PC-9 (cell line): Measurements from ENCODE around the gene RUNDC3A.

Experiments used
- CTCF ChIP-seq: fragments of 200-600 bp; sonication (generic); conservative IDR thresholded peaks from 2 replicates; pipeline ENCODE4 v1.6.1; 2017; ENCODE audit warnings: mixed run types, antibody characterized with exemption, mild to moderate bottlenecking, moderate library complexity
- EZH2 ChIP-seq: fragments of 200-600 bp; sonication (generic); IDR thresholded peaks from 2 replicates; pipeline ENCODE4 v1.8.0; 2017; ENCODE audit warnings: antibody characterized with exemption, low read depth

GRCh38 chr17:44287651-44288050 lies 20.8 kb upstream of the RUNDC3A start:
- TF ChIP-seq CTCF (no peak), EZH2 (no peak)
